CD14-positive monocyte (primary cell): ENCODE data around the gene CYP4F2. TPM values are rescaled to one million over a fixed set of nuclear protein-coding genes. Genes with fewer than 3 reads are reported as not detected.

Experiments used
- DNase-seq, 3 donors: peaks; one replicate each; pipeline ENCODE4 v3.0.0-alpha.2; 2011 to 2022
- H2AFZ ChIP-seq: 2 replicates; pipeline ENCODE4 v1.6.0; 2012; ENCODE audit warnings: mild to moderate bottlenecking, low read depth, low read length, inconsistent platforms; ENCODE audit not compliant: insufficient read depth, poor library complexity, severe bottlenecking
- H3K27ac ChIP-seq, 2 donors: 1 replicate in 1 of 2; 2 replicates in 1 of 2; pipeline ENCODE4 v1.5.1; 2012 to 2013; ENCODE audit warnings: low read length in 2 of 2, control low read depth in 1 of 2, inconsistent platforms in 1 of 2, low read depth in 1 of 2, mild to moderate bottlenecking in 1 of 2
- H3K27me3 ChIP-seq, 2 donors: one replicate each; pipeline versions ENCODE4 v1.6.0 to v1.6.1; 2011 to 2013; ENCODE audit warnings: low read length in 2 of 2; ENCODE audit not compliant: control insufficient read depth in 2 of 2, insufficient read depth in 2 of 2
- H3K36me3 ChIP-seq, 2 donors: replicated peaks in 1 of 2; 1 replicate in 1 of 2; 2 replicates in 1 of 2; pipeline versions ENCODE4 v1.5.1 to v1.6.1; 2012 to 2013; ENCODE audit warnings: low read length in 2 of 2, control low read depth in 1 of 2, inconsistent platforms in 1 of 2, mild to moderate bottlenecking in 1 of 2; ENCODE audit not compliant: insufficient read depth in 2 of 2, control insufficient read depth in 1 of 2
- H3K4me1 ChIP-seq, 2 donors: 1 replicate in 1 of 2; 2 replicates in 1 of 2; pipeline versions ENCODE4 v1.5.1 to v1.6.1; 2012 to 2013; ENCODE audit warnings: low read length in 2 of 2, control low read depth in 1 of 2, inconsistent platforms in 1 of 2, mild to moderate bottlenecking in 1 of 2, moderate library complexity in 1 of 2; ENCODE audit not compliant: insufficient read depth in 2 of 2, control insufficient read depth in 1 of 2
- H3K4me2 ChIP-seq: replicated peaks from 2 replicates; pipeline ENCODE3; 2012; ENCODE audit warnings: low read length, moderate library complexity, mild to moderate bottlenecking; ENCODE audit not compliant: poor library complexity, severe bottlenecking; ENCODE audit errors: extremely low read depth
- H3K4me3 ChIP-seq, 3 experiments: fragments of 200-600 bp in 1 of 3; sonication (generic) in 1 of 3; replicated peaks in 1 of 3; 1 replicate in 2 of 3; 2 replicates in 1 of 3; pipeline ENCODE4 v1.5.1; 2011 to 2013; ENCODE audit warnings: low read length in 3 of 3, mild to moderate bottlenecking in 3 of 3, control low read depth in 2 of 3, low read depth in 2 of 3, inconsistent platforms in 1 of 3, moderate library complexity in 1 of 3
- H3K79me2 ChIP-seq: 2 replicates; pipeline ENCODE4 v1.6.0; 2012; ENCODE audit warnings: mild to moderate bottlenecking, control low read depth, inconsistent platforms, low read length, moderate library complexity; ENCODE audit not compliant: insufficient read depth
- H3K9ac ChIP-seq: 2 replicates; pipeline ENCODE4 v1.6.0; 2017; ENCODE audit warnings: low read length, mild to moderate bottlenecking; ENCODE audit not compliant: insufficient read depth, poor library complexity, severe bottlenecking
- H3K9me3 ChIP-seq, 2 donors: replicated peaks in 1 of 2; 1 replicate in 1 of 2; 2 replicates in 1 of 2; pipeline versions ENCODE4 v1.5.1 to v1.6.1; 2012 to 2013; ENCODE audit warnings: low read length in 2 of 2, control low read depth in 1 of 2; ENCODE audit not compliant: control insufficient read depth in 1 of 2, insufficient read depth in 1 of 2
- H4K20me1 ChIP-seq: 2 replicates; pipeline ENCODE4 v1.6.0; 2012; ENCODE audit warnings: mild to moderate bottlenecking, low read length, control low read depth, moderate library complexity; ENCODE audit not compliant: insufficient read depth
- H3K27ac Mint-ChIP-seq, 7 donors: one replicate each; pipeline ENCODE4 v1.8.0; 2020; ENCODE audit warnings: mild to moderate bottlenecking in 7 of 7, mixed read lengths in 7 of 7, moderate library complexity in 6 of 7, inconsistent platforms in 2 of 7
- H3K27me3 Mint-ChIP-seq, 3 donors: one replicate each; pipeline ENCODE4 v1.8.0; 2021 to 2022; ENCODE audit warnings: low read depth in 3 of 3, mild to moderate bottlenecking in 3 of 3, mixed read lengths in 3 of 3, moderate library complexity in 3 of 3, inconsistent platforms in 1 of 3
- H3K36me3 Mint-ChIP-seq, 2 donors: one replicate each; pipeline ENCODE4 v1.8.0; 2020; ENCODE audit warnings: mixed read lengths in 2 of 2, inconsistent platforms in 1 of 2, mild to moderate bottlenecking in 1 of 2
- H3K4me1 Mint-ChIP-seq: one replicate; pipeline ENCODE4 v1.8.0; 2020; ENCODE audit warnings: mild to moderate bottlenecking, mixed read lengths
- H3K4me3 Mint-ChIP-seq, 2 donors: one replicate each; pipeline ENCODE4 v1.8.0; 2020; ENCODE audit warnings: mild to moderate bottlenecking in 2 of 2, mixed read lengths in 2 of 2, moderate library complexity in 1 of 2
- H3K9me3 Mint-ChIP-seq, 7 donors: one replicate each; pipeline ENCODE4 v1.8.0; 2020 to 2022; ENCODE audit warnings: mixed read lengths in 7 of 7, mild to moderate bottlenecking in 6 of 7, moderate library complexity in 6 of 7, inconsistent platforms in 2 of 7
- CTCF ChIP-seq: fragments of 200-600 bp; IDR thresholded peaks from one replicate; pipeline ENCODE4 v1.8.0; 2022; ENCODE audit warnings: antibody characterized with exemption, mild to moderate bottlenecking
- WGBS: methylation state at CpG from one replicate; pipeline ENCODE4 v1.1.5; 2013; ENCODE audit warnings: missing lambda C conversion rate; ENCODE audit not compliant: insufficient coverage; 5-methylcytosine and 5-hydroxymethylcytosine counted together
- intact Hi-C, 2 donors: fragments of 100-400 bp; cut with micrococcal nuclease; formaldehyde crosslinking; loops; one replicate each; pipeline versions ENCODE4 v1.15.0 to v1.15.1; 2023
- polyA plus RNA-seq, 3 donors: library from polyadenylated mRNA; depleted of rRNA in 1 of 3; unstranded in 2 of 3; stranded (reverse) in 1 of 3; fragments of 300-500 nt in 2 of 3; fragments of >200 nt in 1 of 3; fragmentation: Illumina TruSeq in 2 of 3; gene quantifications; 1 replicate in 2 of 3; 2 replicates in 1 of 3; pipeline ENCODE4 v1.2.3, GENCODE V29; 2012 to 2021

Gene CYP4F2
- polyA plus RNA-seq, 3 donors: not detected

- Histone ChIP-seq H3K4me2 (no peak overlapping the region), H4K20me1 (no peaks in the 10 kb centered on the region), H3K27ac (no peak overlapping the region), H3K79me2 (no peaks in the 10 kb centered on the region), H3K4me1 (no peaks in the 10 kb centered on the region), H2AFZ (no peak overlapping the region), H3K27me3 (no peaks in the 10 kb centered on the region), H3K4me3 (no peak overlapping the region), H3K36me3 (no peaks in the 10 kb centered on the region), H3K9ac (no peak overlapping the region), H3K9me3 (no peaks in the 10 kb centered on the region)
- H3K27ac Mint-ChIP-seq: no peak overlapping the region
- H3K4me1 Mint-ChIP-seq: peaks cover 7% of the 10 kb centered on the region
- no peak for TF ChIP-seq CTCF
- H3K9me3 Mint-ChIP-seq: no peaks in the 10 kb centered on the region
- intact Hi-C loops: no loop called here
- no peaks in the 10 kb centered on the region for H3K36me3 Mint-ChIP-seq
- H3K4me3 Mint-ChIP-seq: no peak overlapping the region
- H3K27me3 Mint-ChIP-seq: peaks cover 2 to 3% (median 2%) of the 10 kb centered on the region in 3 donors
- DNase-seq: no peak
- no CpG with 5 or more reads among the region's 5 CpGs for WGBS
Observed at GRCh38 chr19:15843203-15843893, 54.5 kb downstream of the CYP4F2 start.

- Histone ChIP-seq H3K36me3 (no peaks in the 10 kb centered on the region), H2AFZ (no peak overlapping the region), H4K20me1 (no peaks in the 10 kb centered on the region), H3K27me3 (no peaks in the 10 kb centered on the region), H3K9ac (no peak overlapping the region), H3K27ac (no peak overlapping the region), H3K4me2 (no peak overlapping the region), H3K4me1 (peaks cover 0 to 11% of the 10 kb centered on the region in 2 donors), H3K4me3 (no peak overlapping the region), H3K9me3 (no peaks in the 10 kb centered on the region), H3K79me2 (no peaks in the 10 kb centered on the region)
- H3K4me1 Mint-ChIP-seq: peaks cover 17% of the 10 kb centered on the region
- DNase-seq: no peak
- no peaks in the 10 kb centered on the region for H3K9me3 Mint-ChIP-seq
- H3K4me3 Mint-ChIP-seq: no peak overlapping the region
- 76% methylated on average over 6 of the region's 11 CpGs for WGBS
- TF ChIP-seq CTCF: no peak
- intact Hi-C loops: no loop called here
- H3K27ac Mint-ChIP-seq: no peak overlapping the region
- H3K27me3 Mint-ChIP-seq: peaks cover 2 to 3% (median 3%) of the 10 kb centered on the region in 3 donors
- no peaks in the 10 kb centered on the region for H3K36me3 Mint-ChIP-seq
Observed at GRCh38 chr19:15841875-15842569, 55.9 kb downstream of the CYP4F2 start.
